K562 (cell line): ENCODE data around the gene RAB5B. TPM values are rescaled to one million over a fixed set of nuclear protein-coding genes. Genes with fewer than 3 reads are reported as not detected.

ENCODE experiments used
- ATAC-seq: fragments of 200-7000 bp; cut with Tn5 transposase; 3 replicates; pipeline ENCODE4 v1.9.1; 2020; ENCODE audit warnings: moderate library complexity
- BruUV-seq: library from RNA; stranded (reverse); fragments of 400-500 nt; replicated peaks from 2 replicates; lab custom pipeline; 2021; lab: Mats Ljungman, UMichigan
- CTCF ChIA-PET: fragments of 300-600 bp; formaldehyde crosslinking; extraction: SDS; loops from one replicate; lab custom pipeline; 2021; ENCODE audit warnings: low intra/inter-chr PET ratio; lab: Yijun Ruan, JAX
- POLR2A ChIA-PET: fragments of 300-600, 350-650 bp; sonication (Branson Sonifier 250); formaldehyde crosslinking; extraction: SDS; loops from one replicate; lab custom pipeline; 2021; ENCODE audit warnings: antibody characterized with exemption, inconsistent platforms; lab: Yijun Ruan, JAX
- DNase-seq, 4 experiments: peaks; one replicate each; pipeline versions ENCODE4 v3.0.0 to v3.0.0-alpha.2; 2011 to 2018; ENCODE audit warnings: low spot score in 3 of 4, mixed read lengths in 3 of 4; ENCODE audit errors: extremely low read depth in 1 of 4
- FAIRE-seq: peaks from 2 replicates; lab custom pipeline; 2011; peaks lifted over from hg19 to GRCh38; lab: Jason Lieb, UNC
- H2AFZ ChIP-seq: 2 replicates; pipeline ENCODE4 v1.6.0; 2011; ENCODE audit warnings: low read depth, low read length, control low read depth, inconsistent platforms
- H3K27ac ChIP-seq: fragments of 200-600 bp; 3 replicates; pipeline ENCODE4 v1.8.0; 2011; ENCODE audit warnings: low read depth, mild to moderate bottlenecking, control low read depth, inconsistent platforms, low read length, moderate library complexity, mixed read lengths; ENCODE audit errors: extremely low read depth
- H3K27me3 ChIP-seq, 2 experiments: fragments of 300-600 bp in 1 of 2; 2 replicates in 1 of 2; 3 replicates in 1 of 2; pipeline versions ENCODE4 v1.6.0 to v1.8.0; 2011; ENCODE audit warnings: inconsistent platforms in 2 of 2, low read length in 2 of 2, mild to moderate bottlenecking in 1 of 2, mixed read lengths in 1 of 2, moderate library complexity in 1 of 2; ENCODE audit not compliant: control insufficient read depth in 2 of 2, insufficient read depth in 2 of 2
- H3K36me3 ChIP-seq: fragments of 300-600 bp; 3 replicates; pipeline ENCODE4 v1.8.0; 2011; ENCODE audit warnings: mild to moderate bottlenecking, low read length, inconsistent platforms; ENCODE audit not compliant: control insufficient read depth, insufficient read depth
- H3K4me1 ChIP-seq, 2 experiments: fragments of 200-600 bp in 1 of 2; replicated peaks in 1 of 2; 2 replicates in 1 of 2; 3 replicates in 1 of 2; pipeline versions ENCODE4 v1.5.1 to v1.8.0; 2011; ENCODE audit warnings: inconsistent platforms in 2 of 2, low read length in 2 of 2, mild to moderate bottlenecking in 1 of 2, mixed read lengths in 1 of 2, moderate library complexity in 1 of 2; ENCODE audit not compliant: control insufficient read depth in 2 of 2, insufficient read depth in 2 of 2
- H3K4me2 ChIP-seq: 2 replicates; pipeline ENCODE4 v1.6.1; 2011; ENCODE audit warnings: low read length, control low read depth, inconsistent platforms, mixed read lengths; ENCODE audit not compliant: insufficient read depth
- H3K4me3 ChIP-seq: fragments of 200-600 bp; sonication (generic), shearing (Covaris generic); 2 replicates; pipeline ENCODE4 v1.5.1; 2016; ENCODE audit warnings: control low read depth, inconsistent platforms
- H3K79me2 ChIP-seq: fragments of 200-600 bp; 3 replicates; pipeline ENCODE4 v1.8.0; 2011; ENCODE audit warnings: low read length, inconsistent platforms; ENCODE audit not compliant: control insufficient read depth, insufficient read depth
- H3K9ac ChIP-seq, 2 experiments: 2 replicates each; pipeline versions ENCODE4 v1.6.0 to v1.6.1; 2011; ENCODE audit warnings: low read depth in 2 of 2, low read length in 2 of 2, control low read depth in 1 of 2, inconsistent platforms in 1 of 2, mild to moderate bottlenecking in 1 of 2, mixed read lengths in 1 of 2; ENCODE audit not compliant: insufficient read depth in 1 of 2
- H3K9me1 ChIP-seq: one replicate; pipeline ENCODE4 v1.6.0; 2011; ENCODE audit warnings: inconsistent platforms, mild to moderate bottlenecking, low read length, moderate library complexity; ENCODE audit not compliant: control insufficient read depth, insufficient read depth
- H3K9me3 ChIP-seq: replicated peaks from 2 replicates; pipeline ENCODE4 v1.5.1; 2011; ENCODE audit warnings: low read depth, low read length, inconsistent platforms; ENCODE audit not compliant: control insufficient read depth, insufficient read depth
- H4K20me1 ChIP-seq: replicated peaks from 2 replicates; pipeline ENCODE4 v1.6.1; 2011; ENCODE audit warnings: low read length, inconsistent platforms, mixed read lengths; ENCODE audit not compliant: control insufficient read depth, insufficient read depth
- ARID1B ChIP-seq: fragments of 450-650 bp; IDR thresholded peaks from 2 replicates; pipeline ENCODE4 v1.6.1; 2016; ENCODE audit warnings: antibody characterized with exemption, mild to moderate bottlenecking, inconsistent platforms
- C11orf30 ChIP-seq: fragments of 450-650 bp; IDR thresholded peaks from 2 replicates; pipeline ENCODE4 v1.6.1; 2016; ENCODE audit warnings: low read depth, mild to moderate bottlenecking
- DLX4 ChIP-seq: fragments of 250-450 bp; sonication (Bioruptor Pico); IDR thresholded peaks from 2 replicates; pipeline ENCODE4 v1.6.1; 2021; ENCODE audit warnings: mild to moderate bottlenecking
- DNMT1 ChIP-seq: fragments of 450-650 bp; IDR thresholded peaks from 2 replicates; pipeline ENCODE4 v1.6.1; 2016; ENCODE audit warnings: antibody characterized with exemption, mild to moderate bottlenecking
- HMBOX1 ChIP-seq: sonication (generic); IDR thresholded peaks from 2 replicates; pipeline ENCODE4 v1.6.1; 2016
- MAFG ChIP-seq: fragments of 450-650 bp; conservative IDR thresholded peaks from 2 replicates; pipeline ENCODE4 v1.6.1; 2016; ENCODE audit warnings: missing genetic modification characterization, missing compliant biosample characterization
- POU5F1 ChIP-seq: fragments of 150-350 bp; IDR thresholded peaks from 2 replicates; pipeline ENCODE4 v1.6.1; 2014; ENCODE audit warnings: borderline replicate concordance, low read length, low read depth, mild to moderate bottlenecking; ENCODE audit not compliant: partially characterized antibody
- RREB1 ChIP-seq: fragments of 250-450 bp; sonication (Bioruptor Pico); IDR thresholded peaks from 2 replicates; pipeline ENCODE4 v1.4.0; 2020
- SMARCA4 ChIP-seq: fragments of 450-650 bp; IDR thresholded peaks from 2 replicates; pipeline ENCODE4 v1.6.1; 2016
- SNIP1 ChIP-seq: fragments of 450-650 bp; IDR thresholded peaks from 2 replicates; pipeline ENCODE4 v1.7.1; 2017; ENCODE audit warnings: low read depth, mild to moderate bottlenecking
- THRB ChIP-seq: fragments of 450-650 bp; formaldehyde crosslinking; conservative IDR thresholded peaks from 2 replicates; pipeline ENCODE4 v1.4.0; 2022; ENCODE audit warnings: mild to moderate bottlenecking, missing genetic modification characterization
- ZFPM2 ChIP-seq: fragments of 250-450 bp; sonication (Bioruptor Pico); IDR thresholded peaks from 2 replicates; pipeline ENCODE4 v1.5.1; 2022; ENCODE audit warnings: mild to moderate bottlenecking
- ZNF274 ChIP-seq: IDR thresholded peaks from 2 replicates; pipeline ENCODE4 v1.6.1; 2011; ENCODE audit warnings: low read depth, mild to moderate bottlenecking, low read length, moderate library complexity, borderline replicate concordance
- ZNF316 ChIP-seq: fragments of 450-650 bp; IDR thresholded peaks from 2 replicates; pipeline ENCODE4 v1.6.1; 2016
- ZNF384 ChIP-seq: IDR thresholded peaks from 2 replicates; pipeline ENCODE4 v1.6.1; 2012; ENCODE audit warnings: low read depth, low read length, improper control_type of control experiment
- WGBS: fragments of 100-300 bp; shearing (Covaris generic); methylation state at CpG from one replicate; pipeline ENCODE4 v1.1.6; 2016; ENCODE audit warnings: low coverage, mixed read lengths; ENCODE audit not compliant: insufficient coverage; ENCODE audit errors: missing lambda C conversion rate; 5-methylcytosine and 5-hydroxymethylcytosine counted together
- in situ Hi-C: fragments of 300-500 bp; cut with MboI; formaldehyde crosslinking; loops from 4 replicates; pipeline ENCODE4 v1.15.0; 2018; ENCODE audit warnings: inconsistent platforms, mixed read lengths
- intact Hi-C: fragments of 100-400 bp; cut with micrococcal nuclease; formaldehyde crosslinking; loops from 2 replicates; pipeline ENCODE4 v1.14.2; 2022
- polyA plus RNA-seq, 8 experiments: library from polyadenylated mRNA; depleted of rRNA in 4 of 8; stranded (reverse) in 5 of 8; unstranded in 3 of 8; fragments of >200 nt; fragmentation: Nextera tagmentation in 2 of 8; fragmentation: Illumina TruSeq in 1 of 8; extraction: Ambion mirVana in 2 of 8; extraction: Trizol in 1 of 8; gene quantifications; 2 replicates each; pipeline versions ENCODE4 v1.2.1 to v1.2.3, GENCODE V29; 2011 to 2014; ENCODE audit warnings: inconsistent platforms in 1 of 8, missing spikeins in 1 of 8
- total RNA-seq, 7 experiments: library from RNA; depleted of rRNA in 6 of 7; stranded (reverse); fragments of >200 nt in 6 of 7; fragmentation: Illumina TruSeq in 2 of 7; extraction: Trizol in 2 of 7; gene quantifications; 2 replicates each; pipeline versions ENCODE4 v1.2.1 to v1.2.3, GENCODE V29; 2011 to 2021; ENCODE audit warnings: low replicate concordance in 1 of 7

Gene RAB5B
- total and polyA plus RNA-seq, 9 of the 15 experiments (the other 6 are each of a cell fraction or from before 2014, with no cell fraction given): 6.8 to 73.8 (median 25.2) TPM

- BruUV-seq: no TSS peak
- TF ChIP-seq MAFG (tag): peak; percentile 89
- no peak for TF ChIP-seq SNIP1
- no peak for TF ChIP-seq SMARCA4
- no peak for TF ChIP-seq RREB1 (CRISPR knock-in tag)
- no peak for TF ChIP-seq ZNF274
- TF ChIP-seq ARID1B: 0 out of 2 replicates have a peak, but pooled peaks have one; percentile 11
- no peak for TF ChIP-seq POU5F1
- TF ChIP-seq THRB (CRISPR knock-in tag): no peak
- TF ChIP-seq HMBOX1: peak; percentile 49
- peak; percentile 92 for TF ChIP-seq C11orf30
- peak; percentile 90 for TF ChIP-seq ZNF384
- no peak for TF ChIP-seq DLX4 (CRISPR knock-in tag)
- TF ChIP-seq ZFPM2 (CRISPR knock-in tag): no peak
- no peak for TF ChIP-seq DNMT1
- TF ChIP-seq ZNF316: peak; percentile 97
These were observed 9.5 kb downstream of the RAB5B start for GRCh38 chr12:55983232-55983842.

More at GRCh38 chr12:55983232-55983842, 9.5 kb downstream of the RAB5B start:
- Histone ChIP-seq H3K79me2 (peaks cover 3% of the 10 kb centered on the region; the same call in 2 of the 3 replicates), H3K4me1 (peaks cover 8 to 9% of the 10 kb centered on the region in 2 experiments; a peak in 4 of 5 replicates), H3K4me3 (no peak overlapping the region), H2AFZ (no peak overlapping the region), H3K27ac (no peak overlapping the region), H3K9ac (no peak overlapping the region; a peak in 1 of 4 replicates), H3K27me3 (no peaks in the 10 kb centered on the region), H3K4me2 (no peak overlapping the region), H3K9me3 (no peaks in the 10 kb centered on the region), H3K9me1 (no peaks in the 10 kb centered on the region), H4K20me1 (no peaks in the 10 kb centered on the region), H3K36me3 (peaks cover 43% of the 10 kb centered on the region)
- intact Hi-C loops (no loop called here), in situ Hi-C loops (no loop called here)
- DNase-seq: no peak
- ChIA-PET CTCF (no interaction called here), POLR2A (interaction anchor here (0.9 to 5.9 kb wide), 3 partner anchors 9 to 254 kb away, joined by 3 to 49 read pairs (median 7); partner anchors contain the start of genes CD63 and RAB5B)
- no peak for FAIRE-seq
- WGBS: 47% methylated on average over 4 of the region's 4 CpGs
- ATAC-seq: peak; percentile 75
